ENCODE results near the gene OSBPL1A. TPM values are rescaled to one million over a fixed set of nuclear protein-coding genes. Genes with fewer than 3 reads are reported as not detected.
"Not testable (repeated sequence)": the region's sequence is repeated elsewhere in the genome, so short reads cannot be mapped to it uniquely, and the experiment has no call there.

Gene OSBPL1A
- total RNA-seq, 4 donors from 2014 or later, result 81.4 to 109 (median 99.3) TPM

GRCh38 chr18:24153397-24153796 is 244.2 kb downstream of the OSBPL1A start:
- Histone ChIP-seq H3K27me3 (no peaks in the 10 kb centered on the region), H3K4me1 (no peaks in the 10 kb centered on the region), H3K4me3 (no peak overlapping the region), H3K9me3 (no peaks in the 10 kb centered on the region), H3K27ac (no peak overlapping the region), H3K36me3 (peaks cover 0 to 60% (median 0%) of the 10 kb centered on the region in 3 donors)
- DNase-seq (ENCODE audit: low spot score in 2 of 2), result no peak
- WGBS, 2 donors, result 95% methylated on average over 3 of the region's 3 CpGs
- no peak for TF ChIP-seq EP300 (IDR thresholded peaks at IDR 0.05)
- TF ChIP-seq CTCF (IDR thresholded peaks at IDR 0.05), result no peak
- no peak for TF ChIP-seq POLR2A (IDR thresholded peaks at IDR 0.05)

DNA sequence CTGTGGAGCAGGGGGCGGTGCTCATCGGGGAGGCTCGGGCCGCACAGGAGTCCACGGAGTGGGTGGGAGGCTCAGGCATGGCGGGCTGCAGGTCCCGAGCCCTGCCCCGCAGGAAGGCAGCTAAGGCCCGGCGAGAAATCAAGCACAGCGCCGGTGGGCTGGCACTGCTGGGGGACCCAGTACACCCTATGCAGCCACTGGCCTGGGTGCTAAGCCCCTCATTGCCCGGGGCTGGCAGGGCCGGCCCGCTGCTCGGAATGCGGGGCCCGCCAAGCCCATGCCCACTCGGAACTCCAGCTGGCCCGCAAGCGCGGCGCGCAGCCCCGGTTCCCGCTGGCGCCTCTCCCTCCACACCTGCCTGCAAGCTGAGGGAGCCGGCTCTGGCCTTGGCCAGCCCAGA is 248.0 kb downstream of the OSBPL1A start:
- not testable (repeated sequence) for H3K27me3 ChIP-seq; H3K4me3 ChIP-seq; DNase-seq (ENCODE audit: low spot score in 2 of 2); H3K4me1 ChIP-seq; H3K27ac ChIP-seq; H3K9me3 ChIP-seq
- 93 to 98% methylated on average over 3 to 11 of the region's 28 CpGs for WGBS, 2 donors
- peaks cover 0 to 37% (median 0%) of the 10 kb centered on the region in 3 donors for H3K36me3 ChIP-seq

DNA sequence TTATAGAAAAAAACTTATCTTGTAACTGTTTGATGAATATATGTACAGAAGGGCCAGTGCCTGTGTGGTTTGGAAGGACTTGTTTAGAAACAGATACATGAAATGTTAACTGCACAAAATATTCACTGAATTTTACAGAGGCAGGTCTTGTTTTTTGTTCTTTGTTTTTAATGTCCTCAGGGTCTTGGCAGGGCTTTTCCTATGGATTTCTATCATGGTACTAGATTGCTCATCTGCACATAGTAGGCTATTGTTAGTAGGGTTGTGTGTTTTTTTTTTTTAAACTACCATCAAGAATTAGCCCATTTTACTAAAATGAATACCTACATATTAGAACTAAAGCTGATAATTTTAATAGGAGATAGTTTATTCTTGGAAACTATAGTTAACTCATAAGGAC is 255.2 kb downstream of the OSBPL1A start:
- H3K4me3 ChIP-seq, result no peak overlapping the region
- peaks cover 0 to 16% (median 2%) of the 10 kb centered on the region in 4 donors for H3K4me1 ChIP-seq
- peaks cover 0 to 1% (median 0%) of the 10 kb centered on the region in 3 donors for H3K36me3 ChIP-seq
- H3K9me3 ChIP-seq, result no peaks in the 10 kb centered on the region
- no peaks in the 10 kb centered on the region for H3K27me3 ChIP-seq
- no peak for DNase-seq (ENCODE audit: low spot score in 2 of 2)
- H3K27ac ChIP-seq, result no peak overlapping the region
- no peak for TF ChIP-seq CTCF (IDR thresholded peaks at IDR 0.05)
- no peak for TF ChIP-seq POLR2A (IDR thresholded peaks at IDR 0.05)
- no peak for TF ChIP-seq EP300 (IDR thresholded peaks at IDR 0.05)

GRCh38 chr18:24140697-24141096 is 256.9 kb downstream of the OSBPL1A start:
- Histone ChIP-seq H3K9me3 (no peaks in the 10 kb centered on the region), H3K4me3 (no peak overlapping the region), H3K27ac (no peak overlapping the region), H3K36me3 (no peaks in the 10 kb centered on the region), H3K27me3 (no peaks in the 10 kb centered on the region), H3K4me1 (peaks cover 0 to 16% (median 2%) of the 10 kb centered on the region in 4 donors)
- TF ChIP-seq EP300 (IDR thresholded peaks at IDR 0.05), result no peak
- no peak for TF ChIP-seq POLR2A (IDR thresholded peaks at IDR 0.05)
- TF ChIP-seq CTCF (IDR thresholded peaks at IDR 0.05), result no peak
- no peak for DNase-seq (ENCODE audit: low spot score in 2 of 2)
- WGBS, 2 donors, result 88 to 94% methylated on average over 2 of the region's 2 CpGs

- WGBS, 2 donors, result 2 to 8% methylated on average over 31 to 44 of the region's 63 CpGs
- Histone ChIP-seq H3K27ac (peak within 1 kb of the TSS in 3 of 4 donors; percentile 31 to 62 (median 48)), H3K36me3 (no peaks in the 10 kb centered on the region), H3K9me3 (no peaks in the 10 kb centered on the region), H3K27me3 (no peaks in the 10 kb centered on the region), H3K4me1 (peaks cover 0 to 16% (median 2%) of the 10 kb centered on the region in 4 donors), H3K4me3 (peak within 1 kb of the TSS; percentile 54 to 77 (median 62))
- peak; percentile 41 to 42 for DNase-seq (ENCODE audit: low spot score in 2 of 2)
- TF ChIP-seq POLR2A (IDR thresholded peaks at IDR 0.05), result no peak
- TF ChIP-seq EP300 (IDR thresholded peaks at IDR 0.05), result peak in 1 of 2 donors; percentile 52
Measured at GRCh38 chr18:24138789-24139616, 258.6 kb downstream of the OSBPL1A start, which contains the start of gene CABYR. TSS of gene CABYR (plus strand) at chr18:24139062. CDS start at chr18:24143115, 4,053 bp downstream.

GRCh38 chr18:24138409-24138788 is 259.2 kb downstream of the OSBPL1A start:
- TF ChIP-seq POLR2A (IDR thresholded peaks at IDR 0.05) (no peak), CTCF (IDR thresholded peaks at IDR 0.05) (no peak), EP300 (IDR thresholded peaks at IDR 0.05) (no peak)
- WGBS, 2 donors, result 24% methylated on average over 7 of the region's 7 CpGs
- no peak for DNase-seq (ENCODE audit: low spot score in 2 of 2)
- peak overlapping the region; percentile 54 to 77 (median 62) for H3K4me3 ChIP-seq
- peaks cover 0 to 3% (median 0%) of the 10 kb centered on the region in 3 donors for H3K36me3 ChIP-seq
- peak overlapping the region in 3 of 4 donors; percentile 31 to 62 (median 48) for H3K27ac ChIP-seq
- H3K4me1 ChIP-seq, result peaks cover 0 to 16% (median 2%) of the 10 kb centered on the region in 4 donors
- H3K27me3 ChIP-seq, result no peaks in the 10 kb centered on the region
- no peaks in the 10 kb centered on the region for H3K9me3 ChIP-seq
